HepG2 (cell line): ENCODE results near the gene NYAP1. TPM values are rescaled to one million over a fixed set of nuclear protein-coding genes. Genes with fewer than 3 reads are reported as not detected.

Experiments used
- AKNA ChIP-seq: sonication (generic); formaldehyde crosslinking; IDR thresholded peaks from 2 replicates; pipeline ENCODE4 v1.4.0; 2020; ENCODE audit warnings: missing genetic modification reagents, borderline replicate concordance
- FIP1L1 ChIP-seq: fragments of 200-400 bp; formaldehyde crosslinking; IDR thresholded peaks from 2 replicates; pipeline ENCODE4 v1.6.1; 2018; ENCODE audit warnings: low read depth, mild to moderate bottlenecking, low read length, moderate library complexity, borderline replicate concordance; ENCODE audit not compliant: insufficient read depth
- HOXA9 ChIP-seq: sonication (generic); formaldehyde crosslinking; IDR thresholded peaks from 2 replicates; pipeline ENCODE4 v1.8.1; 2022; ENCODE audit warnings: missing genetic modification reagents, mild to moderate bottlenecking, moderate library complexity, borderline replicate concordance
- KLF6 ChIP-seq: IDR thresholded peaks from 2 replicates; pipeline ENCODE4 v1.8.0; 2016; ENCODE audit warnings: missing biosample characterization, missing genetic modification reagents
- RBAK ChIP-seq: sonication (generic); formaldehyde crosslinking; IDR thresholded peaks from 2 replicates; pipeline ENCODE4 v1.5.1; 2020; ENCODE audit warnings: mild to moderate bottlenecking, missing genetic modification reagents
- RFX3 ChIP-seq: IDR thresholded peaks from 2 replicates; pipeline ENCODE4 v1.6.1; 2016; ENCODE audit warnings: missing biosample characterization, missing genetic modification reagents
- RFX5 ChIP-seq: IDR thresholded peaks from 2 replicates; pipeline ENCODE4 v1.6.1; 2011; ENCODE audit warnings: low read depth, low read length, improper control_type of control experiment
- ZNF513 ChIP-seq: sonication (generic); formaldehyde crosslinking; conservative IDR thresholded peaks from 2 replicates; pipeline ENCODE4 v1.5.0; 2020; ENCODE audit warnings: missing genetic modification reagents
- polyA plus RNA-seq, 8 experiments: library from polyadenylated mRNA; depleted of rRNA in 3 of 8; stranded (reverse) in 7 of 8; unstranded in 1 of 8; fragments of >200 nt; fragmentation: Illumina TruSeq in 4 of 8; extraction: Trizol in 4 of 8; gene quantifications; 2 replicates each; pipeline versions ENCODE4 v1.2.1 to v1.2.3, GENCODE V29; 2011 to 2016; ENCODE audit warnings: low read depth in 4 of 8, missing spikeins in 1 of 8, mixed read lengths in 1 of 8; ENCODE audit not compliant: insufficient read depth in 1 of 8
- total RNA-seq, 5 experiments: library from RNA; depleted of rRNA; stranded (reverse); fragments of >200 nt; fragmentation: Illumina TruSeq; extraction: Trizol; gene quantifications; 2 replicates each; pipeline ENCODE4 v1.2.3, GENCODE V29; 2016; ENCODE audit warnings: low read depth in 1 of 5

Gene NYAP1
- total and polyA plus RNA-seq, 2 of the 13 experiments (the other 11 are each of a cell fraction or from before 2014, with no cell fraction given): 0.15 to 0.46 TPM

- TF ChIP-seq RFX3 (peak; percentile 84), KLF6 (CRISPR knock-in tag) (no peak), AKNA (CRISPR knock-in tag) (no peak), FIP1L1 (no peak), ZNF513 (CRISPR knock-in tag) (no peak), RFX5 (peak; percentile 32; the same call in 1 of the 2 replicates), HOXA9 (CRISPR knock-in tag) (no peak), RBAK (no peak)
- TF ChIP-seq, all 625 proteins: peak for 3
These were observed 22.7 kb downstream of the NYAP1 start (continued) for GRCh38 chr7:100506356-100506923.
